ENCODE measurements around the gene KAT6B. TPM values are rescaled to one million over a fixed set of nuclear protein-coding genes. Genes with fewer than 3 reads are reported as not detected.

Gene KAT6B
- polyA plus RNA-seq, 3 donors: 41.7 to 49.7 (median 47.0) TPM

DNA sequence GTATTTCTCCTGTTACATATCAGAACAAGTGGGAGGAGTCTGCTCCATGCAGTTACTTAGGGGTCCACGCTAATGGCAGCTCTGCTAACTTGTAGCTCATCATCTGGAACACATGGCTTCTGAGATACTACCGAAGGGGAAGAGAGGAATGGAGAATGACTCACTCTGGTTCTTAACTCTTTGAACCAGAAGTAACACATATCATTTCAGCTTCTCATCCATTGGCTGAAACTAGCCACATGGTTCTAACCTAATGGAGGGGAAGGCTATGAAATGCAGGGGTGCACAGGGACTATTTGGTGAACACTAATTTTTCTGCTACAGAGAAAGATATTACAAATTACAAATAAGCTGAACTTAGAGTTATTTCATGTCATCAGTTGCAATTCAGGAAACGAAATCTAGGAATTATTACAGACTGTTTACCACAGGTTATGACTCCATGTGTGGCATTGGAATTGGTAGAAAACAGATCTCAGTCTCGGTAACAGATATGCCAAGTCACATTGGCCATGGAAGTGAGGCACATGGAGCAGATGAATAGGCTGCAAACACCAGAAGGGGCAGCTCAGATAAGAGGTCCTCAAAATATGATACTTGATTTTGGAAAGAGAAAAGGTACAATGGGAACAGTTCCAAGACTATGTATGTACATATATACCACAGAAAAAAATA is 9.4 kb upstream of the KAT6B start:
- no peak for DNase-seq

DNA sequence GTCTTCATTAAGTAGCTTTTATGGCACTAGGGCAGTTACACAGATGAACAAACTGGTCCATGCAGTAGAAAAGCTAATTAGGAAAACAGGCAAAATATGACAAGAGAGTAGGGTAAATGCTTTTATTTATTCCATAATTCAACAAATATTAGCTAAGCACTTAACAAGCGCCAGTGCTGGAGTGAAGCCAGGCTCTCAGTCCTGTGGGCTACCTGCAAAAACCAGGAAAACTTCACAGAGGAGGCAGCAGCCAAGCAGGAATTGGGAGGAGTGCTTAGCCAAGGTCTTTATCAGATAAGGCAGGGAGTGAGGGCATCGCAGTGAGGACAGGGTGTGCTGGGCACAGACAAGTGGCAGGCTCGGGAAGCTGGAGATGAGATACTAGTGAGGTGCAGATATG is 4.9 kb upstream of the KAT6B start:
- no peak for DNase-seq

DNA sequence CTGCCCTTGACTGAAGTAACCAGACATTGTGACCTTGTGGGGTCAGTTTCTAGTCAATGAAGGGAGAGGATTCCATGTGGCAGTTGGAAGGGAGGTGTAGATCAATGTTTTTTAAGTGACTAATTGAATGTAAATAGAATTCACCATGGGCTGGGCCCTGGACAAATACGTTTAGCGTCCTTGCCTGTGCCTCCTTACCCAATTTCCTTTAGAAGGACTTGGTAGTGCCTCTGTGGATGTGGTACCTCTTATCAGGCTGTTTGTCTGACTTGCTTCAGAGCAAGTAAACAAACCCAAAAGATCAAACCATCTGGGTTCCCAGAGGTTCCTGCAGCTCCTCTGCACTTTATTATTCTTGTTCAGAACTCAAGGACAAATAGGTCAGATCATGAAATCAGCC is 4.3 kb upstream of the KAT6B start:
- no peak for DNase-seq

DNA sequence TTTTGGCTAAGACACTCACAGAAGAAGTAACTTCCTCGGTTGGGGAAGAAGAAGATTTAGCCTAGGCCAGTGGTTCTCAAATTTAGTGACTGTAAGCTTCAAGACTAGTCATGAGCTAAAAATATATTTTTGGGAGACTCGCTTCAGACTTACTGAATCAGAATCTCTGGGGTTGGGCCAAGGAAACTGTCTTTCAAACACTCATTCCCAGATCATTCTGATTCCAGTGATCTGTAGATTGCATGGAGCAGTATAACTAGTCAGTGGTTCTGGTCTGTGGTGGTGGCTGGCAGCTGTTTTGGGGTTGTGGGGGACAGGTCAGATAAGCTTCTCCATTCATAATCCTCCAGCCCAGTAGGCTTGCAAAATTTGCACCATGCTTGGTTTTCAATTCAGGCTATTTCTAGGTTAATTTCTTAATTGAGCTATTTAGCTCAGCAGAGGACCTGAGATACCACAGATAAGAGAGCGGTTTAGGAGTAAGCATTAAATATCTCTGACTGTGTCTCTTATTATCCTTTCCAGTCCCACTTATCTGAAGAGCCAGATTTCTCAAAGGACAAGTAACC is 3.8 kb upstream of the KAT6B start:
- DNase-seq: no peak

DNA sequence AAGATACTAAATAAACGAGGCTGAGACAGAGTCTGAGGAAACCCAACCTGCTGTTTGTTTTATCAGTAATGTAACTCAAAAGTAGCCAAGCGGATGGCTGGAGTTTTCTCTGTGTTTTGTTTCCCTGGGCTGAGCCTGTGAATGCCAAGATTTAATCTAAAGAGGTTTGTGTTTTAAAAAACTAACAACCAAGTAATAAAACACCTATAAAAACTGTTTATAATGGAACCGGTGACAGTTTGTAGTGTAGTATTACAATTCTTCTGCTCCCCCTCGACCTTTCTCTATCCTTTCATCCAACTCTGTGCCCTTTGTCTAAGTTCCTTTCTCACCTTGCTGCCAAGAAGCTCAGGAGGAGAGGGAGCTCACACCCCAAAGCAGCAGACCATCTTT is 2.6 kb upstream of the KAT6B start:
- DNase-seq: peak; percentile 62

DNA sequence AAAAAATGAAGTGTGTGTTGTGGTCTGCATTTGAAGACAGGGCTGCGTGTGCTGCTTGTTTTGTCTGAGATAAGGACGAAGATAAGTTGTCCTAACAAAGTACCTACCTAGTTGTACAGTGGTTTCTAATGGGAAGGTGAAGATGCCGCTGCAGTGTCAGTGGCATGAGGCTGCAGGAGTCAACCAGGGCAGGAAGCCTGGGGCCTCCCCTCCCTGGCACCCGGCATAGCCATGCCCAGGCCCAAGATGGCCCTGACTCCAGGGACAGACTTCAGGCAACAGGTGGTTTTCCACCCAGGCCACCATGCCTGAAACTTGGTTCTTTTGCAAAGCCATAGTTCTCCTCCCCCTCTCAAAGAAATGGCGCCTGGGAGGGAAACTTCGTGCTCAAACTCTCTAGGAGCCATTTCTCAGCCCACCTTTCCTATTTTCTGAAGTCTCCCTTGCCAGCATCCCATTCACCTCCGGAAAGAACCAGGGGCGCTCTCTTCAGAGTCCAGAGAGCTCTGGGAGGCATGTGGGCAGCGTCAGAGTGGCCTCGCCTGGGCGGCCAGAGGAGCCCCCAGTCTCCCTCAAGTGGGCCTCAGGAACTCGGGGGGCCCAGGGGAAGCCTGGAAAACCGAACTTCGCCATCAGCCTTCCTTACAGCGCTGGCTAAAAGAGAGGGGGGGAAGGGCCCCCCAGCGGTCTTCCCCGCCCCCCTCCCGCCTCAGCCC is 2.1 kb upstream of the KAT6B start:
- no peak for DNase-seq

DNA sequence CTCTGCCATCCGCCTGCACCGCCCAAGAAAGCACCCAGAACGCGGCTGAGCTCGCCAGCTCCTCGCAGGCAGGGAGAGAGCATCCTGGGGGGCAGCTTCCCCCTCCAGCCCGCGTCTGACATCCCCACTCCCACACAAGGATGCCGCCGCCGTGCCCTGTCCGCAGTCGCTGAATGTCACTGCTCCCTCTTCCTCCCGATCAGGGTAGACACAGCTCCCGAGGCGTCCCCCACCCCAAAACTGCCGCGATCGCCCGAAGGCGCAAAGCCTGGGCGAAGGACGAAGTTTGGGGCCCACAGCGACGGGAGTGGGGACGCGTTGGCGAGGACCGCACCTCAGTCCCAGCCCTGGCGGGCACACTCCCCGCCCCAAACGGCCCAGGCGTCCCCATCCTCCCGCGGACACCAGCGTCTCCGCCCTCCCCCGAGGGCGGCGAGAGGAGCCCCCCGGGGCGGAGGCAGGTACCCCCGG is 1.5 kb upstream of the KAT6B start:
- peak; percentile 34 for DNase-seq

DNA sequence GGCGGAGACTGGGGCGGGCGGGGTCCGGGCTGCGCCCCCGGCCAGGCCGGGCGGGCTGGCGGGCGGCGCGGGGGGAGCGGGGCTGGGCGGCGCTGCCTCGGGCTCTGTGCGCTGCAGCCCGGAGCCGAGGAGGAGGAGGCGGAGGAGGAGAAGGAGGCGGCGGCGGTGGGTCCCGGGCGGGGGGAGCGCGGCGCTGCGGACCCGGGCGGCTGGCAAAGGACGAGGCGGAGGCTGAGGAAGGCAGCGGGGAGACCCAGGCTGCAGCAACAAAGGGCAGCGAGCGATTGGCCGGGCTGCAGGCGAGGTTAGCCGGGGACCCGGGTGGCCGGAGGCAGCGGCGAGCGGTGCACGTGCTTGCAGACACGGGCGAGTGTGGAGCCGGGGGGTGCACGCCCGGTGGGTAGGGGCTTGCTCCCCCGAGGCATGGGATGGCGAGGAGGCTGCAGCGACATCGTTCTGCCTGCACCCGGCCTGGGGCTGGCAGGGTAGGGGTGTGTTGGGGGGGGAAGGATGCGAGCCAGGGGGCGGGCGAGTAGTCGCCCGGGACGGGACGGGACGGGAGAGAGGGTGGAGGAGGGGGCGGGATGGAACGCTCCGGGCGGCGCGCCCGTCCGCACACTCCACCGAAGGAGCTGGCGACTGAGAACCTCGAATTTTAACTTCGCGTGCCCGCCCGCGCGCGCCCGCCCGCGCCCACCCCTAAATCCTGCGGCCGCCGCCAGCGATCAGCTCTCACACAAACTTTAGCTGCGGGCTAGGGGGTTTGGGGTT is 844 bp upstream of the KAT6B start:
- peak; percentile 64 for DNase-seq

DNA sequence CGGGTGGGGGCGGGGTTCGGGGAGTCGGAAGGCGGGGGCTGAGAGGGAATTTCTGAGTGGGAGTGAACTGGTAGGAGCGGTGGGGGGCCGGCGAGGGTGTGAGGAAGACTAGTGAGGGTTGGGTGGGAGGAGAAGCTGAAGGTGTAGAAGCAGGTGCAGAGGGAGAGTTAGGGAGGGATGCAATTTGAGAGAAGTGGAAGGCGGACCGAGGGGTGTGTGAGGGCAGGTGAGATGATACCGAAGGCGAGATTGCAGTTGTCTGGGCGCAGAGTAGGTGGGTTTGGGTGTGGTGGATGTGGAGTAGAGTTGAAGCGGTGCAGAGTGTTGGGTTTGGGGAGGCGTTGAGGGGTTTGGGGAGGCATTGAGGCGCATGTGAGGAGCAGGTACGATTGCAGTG is 643 bp downstream of the KAT6B start:
- no peak for DNase-seq

DNA sequence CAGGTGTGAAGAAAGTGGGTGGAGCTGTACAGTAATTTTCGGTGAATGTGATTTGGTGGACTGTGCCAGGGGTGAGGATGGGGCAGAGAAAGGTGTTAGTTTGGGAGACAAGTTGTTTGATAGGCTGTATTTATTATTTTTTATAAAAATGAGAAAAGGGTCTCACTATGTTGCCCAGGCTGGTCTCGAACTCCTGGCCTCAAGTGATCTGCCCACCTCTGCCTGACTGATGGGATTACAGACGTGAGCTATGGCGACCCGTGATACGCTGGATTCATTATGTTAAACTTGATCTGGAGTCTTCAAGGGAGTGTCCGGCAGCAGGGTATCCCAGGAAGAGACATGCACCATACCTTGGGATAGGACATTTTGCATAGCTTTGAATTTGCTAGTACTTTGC is 1.3 kb downstream of the KAT6B start:
- no peak for DNase-seq

DNA sequence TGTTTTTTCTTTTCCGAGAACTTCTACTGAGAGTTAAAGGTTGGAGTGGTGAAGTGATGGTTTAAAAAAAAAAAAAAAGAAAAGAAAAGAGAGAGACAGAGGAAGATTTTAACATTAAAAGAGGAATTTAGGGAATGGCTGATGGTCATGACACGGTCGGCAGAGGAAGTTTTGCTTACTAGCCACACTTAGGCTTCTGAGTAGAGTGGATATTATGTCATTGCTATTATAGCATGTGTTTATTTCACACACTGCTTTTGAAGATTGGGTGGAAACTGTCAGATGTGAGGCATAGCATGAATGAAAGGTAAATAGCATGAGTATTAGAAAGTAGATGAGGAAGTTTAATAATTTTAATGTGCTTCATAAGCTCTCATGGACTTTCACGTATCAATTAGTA is 2.5 kb downstream of the KAT6B start:
- no peak for DNase-seq

DNA sequence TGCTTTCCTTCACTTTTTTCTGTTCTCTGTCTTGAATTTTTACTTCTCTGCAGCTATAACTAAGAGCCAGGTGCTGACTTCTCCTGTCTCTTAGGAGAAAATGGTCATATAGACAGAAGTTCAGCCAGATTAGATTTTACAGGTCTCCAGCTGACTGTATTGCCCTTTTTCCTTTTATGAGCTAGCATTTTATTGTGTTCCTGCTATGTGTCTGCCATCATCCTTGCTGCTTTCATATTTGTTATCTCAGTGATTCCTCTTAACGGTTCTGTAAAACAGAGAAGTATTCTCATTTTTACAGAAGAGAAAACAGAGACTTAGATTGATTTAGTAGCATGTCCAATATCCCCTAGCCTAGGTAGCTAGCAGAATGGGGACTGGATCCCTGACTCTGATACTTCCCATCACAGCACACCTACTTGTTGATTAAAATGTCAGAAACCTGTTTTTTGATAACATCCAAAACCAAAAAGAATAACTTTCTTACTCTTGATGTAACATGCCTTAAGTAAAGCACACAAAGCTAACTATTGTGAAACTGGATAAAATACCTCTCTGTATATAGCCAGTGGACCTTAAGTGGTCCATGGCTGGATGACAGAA is 5.2 kb downstream of the KAT6B start:
- no peak for DNase-seq

DNA sequence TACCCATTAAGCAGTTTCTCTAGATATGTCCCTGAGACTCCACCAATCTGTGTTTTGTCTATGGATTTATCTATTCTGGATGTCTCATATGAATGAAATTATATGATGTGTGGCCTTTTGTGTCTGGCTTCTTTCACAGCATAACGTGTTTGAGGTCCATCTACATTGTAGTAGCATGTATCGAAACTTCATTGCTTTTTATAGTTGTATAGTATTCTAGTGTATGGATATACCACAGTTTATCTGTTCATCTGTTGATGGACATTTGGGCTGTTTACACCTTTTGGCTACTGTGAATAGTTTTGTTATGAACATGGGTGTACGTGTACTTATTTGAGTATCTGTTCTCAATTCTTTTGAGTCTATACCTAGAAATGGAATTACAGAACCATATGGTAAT is 9.6 kb downstream of the KAT6B start:
- DNase-seq: no peak

DNA sequence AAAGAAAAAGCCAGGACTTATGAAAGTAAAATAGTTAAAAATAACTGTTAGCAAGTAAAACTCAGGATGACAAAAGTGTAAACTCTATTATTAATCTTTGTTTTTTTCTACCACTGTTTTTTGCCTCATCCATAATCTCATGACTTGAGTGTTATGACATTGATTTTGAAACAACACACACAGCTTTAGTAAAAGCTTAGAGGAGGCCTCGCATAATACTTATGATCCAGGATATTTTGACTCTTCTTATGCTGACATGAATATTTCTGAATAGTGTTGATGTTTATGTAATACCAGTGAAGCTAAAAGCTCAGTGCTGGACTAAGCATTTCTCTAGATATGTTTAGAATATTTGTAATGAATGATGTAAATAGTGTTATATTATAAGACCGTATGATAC is 10.5 kb downstream of the KAT6B start:
- no peak for DNase-seq

DNA sequence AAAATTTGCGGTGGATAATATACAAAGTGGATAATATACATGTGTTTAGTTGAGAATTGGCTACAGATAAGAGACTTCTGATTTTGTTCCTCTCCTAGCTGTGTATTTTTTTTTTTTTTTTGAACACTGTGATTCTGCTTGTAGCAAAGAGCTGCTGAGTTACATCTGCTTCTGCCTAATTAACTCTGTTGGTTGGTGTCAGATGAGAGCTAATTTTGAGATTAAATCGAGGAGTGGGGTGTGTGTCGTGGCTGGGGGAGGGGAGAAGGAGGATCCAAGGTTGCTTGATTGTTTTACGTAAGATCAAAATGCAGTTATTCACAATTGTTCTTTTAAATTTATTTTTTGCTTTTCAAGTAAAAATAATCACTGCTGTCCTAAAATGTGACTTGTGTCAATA is 11.3 kb downstream of the KAT6B start:
- no peak for DNase-seq

DNA sequence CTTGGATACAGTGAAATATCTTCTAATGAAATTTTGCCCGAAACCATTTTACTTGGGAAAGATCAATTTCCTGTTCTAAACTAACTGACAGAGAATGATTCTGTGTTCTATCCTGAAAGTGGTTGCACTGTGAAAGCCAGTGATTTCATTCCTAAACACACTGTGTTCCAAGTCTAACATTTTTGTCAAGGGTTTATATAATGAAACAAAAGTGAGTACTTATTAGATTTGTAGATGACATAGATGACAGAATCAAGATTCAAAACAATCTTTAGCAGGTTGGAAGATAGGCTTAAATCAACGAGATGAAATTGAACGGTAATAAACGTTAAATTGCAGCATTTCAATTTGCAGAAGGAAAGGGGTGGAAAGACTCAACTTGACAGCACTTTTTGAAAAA is 13.3 kb downstream of the KAT6B start:
- no peak for DNase-seq

DNA sequence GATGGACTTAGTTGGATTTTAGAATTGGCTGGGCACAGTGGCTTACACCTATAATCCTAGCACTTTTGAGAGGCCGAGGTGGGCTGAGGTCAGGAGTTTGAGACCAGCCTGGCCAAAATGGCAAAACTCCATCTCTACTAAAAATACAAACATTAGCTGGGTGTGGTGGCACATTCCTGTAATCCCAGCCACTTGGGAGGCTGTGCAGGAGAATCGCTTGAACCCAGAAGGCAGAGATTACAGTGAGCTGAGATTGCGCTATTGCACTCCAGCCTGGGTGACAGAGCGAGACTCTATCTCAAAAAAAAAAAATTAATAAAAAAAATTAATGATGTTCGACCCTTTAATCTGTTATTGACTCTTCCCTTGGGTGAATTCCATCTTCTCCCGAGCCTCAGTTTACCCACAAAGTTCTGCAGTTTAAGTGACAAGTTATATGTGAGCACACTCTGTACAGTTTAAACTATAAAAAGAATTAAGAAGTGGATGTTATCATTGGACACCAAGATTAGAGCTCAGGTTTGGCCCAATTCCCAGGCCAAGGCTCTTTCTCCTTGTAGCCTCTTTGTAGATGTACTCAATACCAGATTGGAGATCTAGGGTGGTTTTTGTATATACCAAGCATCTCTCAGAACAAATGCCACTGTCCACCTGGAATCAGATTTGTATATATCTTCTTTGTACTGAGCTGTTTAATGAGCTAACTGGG is 15.0 kb downstream of the KAT6B start:
- DNase-seq: no peak

DNA sequence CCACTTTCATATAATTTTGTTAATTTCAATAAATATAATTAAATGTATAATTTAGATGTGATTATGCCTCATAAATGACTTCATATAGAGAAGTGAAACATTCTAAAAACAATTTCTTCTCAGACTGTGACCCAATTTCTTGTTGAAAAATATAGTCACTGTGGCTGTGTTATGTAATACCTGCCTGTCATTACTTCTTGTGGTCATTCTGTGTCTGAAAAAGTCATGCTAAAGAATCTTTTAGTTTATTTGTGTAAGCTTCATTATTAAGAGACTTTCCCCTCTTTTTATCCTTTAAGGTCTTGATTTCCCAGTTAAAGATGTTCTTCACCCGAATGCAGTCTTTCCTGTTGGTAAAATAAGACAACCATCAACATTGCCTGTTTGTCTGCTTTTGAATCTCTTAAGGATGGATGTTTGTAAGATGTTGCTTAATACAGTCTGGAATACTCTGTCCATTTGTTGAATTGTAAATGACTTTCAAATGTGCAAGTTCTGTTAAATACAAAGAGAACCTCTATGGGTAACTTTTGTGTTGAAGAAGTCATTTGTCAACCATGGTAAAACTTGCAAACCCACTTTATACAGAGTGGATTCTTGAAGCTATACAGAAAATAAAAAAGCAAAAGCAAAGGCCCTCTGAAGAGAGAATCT is 16.0 kb downstream of the KAT6B start:
- DNase-seq: no peak

DNA sequence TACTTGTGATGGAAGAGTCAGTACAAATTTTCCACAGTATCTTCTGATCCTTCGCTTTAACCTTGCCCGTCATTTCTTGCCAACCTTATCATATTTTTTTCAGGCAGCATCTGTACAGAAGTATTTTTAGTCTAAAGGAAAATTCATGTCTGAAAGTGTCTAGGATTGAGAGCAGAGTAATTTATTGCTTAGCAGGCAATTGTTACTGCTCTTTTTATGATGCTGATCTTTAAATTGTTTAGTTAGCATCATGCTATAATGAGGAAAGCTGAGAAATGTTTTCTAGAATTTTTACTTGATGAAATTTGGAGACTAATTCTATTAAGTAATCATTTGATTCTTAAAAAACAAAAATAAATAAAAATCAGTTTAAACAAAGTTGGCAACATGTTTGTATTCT is 20.6 kb downstream of the KAT6B start:
- DNase-seq: no peak

DNA sequence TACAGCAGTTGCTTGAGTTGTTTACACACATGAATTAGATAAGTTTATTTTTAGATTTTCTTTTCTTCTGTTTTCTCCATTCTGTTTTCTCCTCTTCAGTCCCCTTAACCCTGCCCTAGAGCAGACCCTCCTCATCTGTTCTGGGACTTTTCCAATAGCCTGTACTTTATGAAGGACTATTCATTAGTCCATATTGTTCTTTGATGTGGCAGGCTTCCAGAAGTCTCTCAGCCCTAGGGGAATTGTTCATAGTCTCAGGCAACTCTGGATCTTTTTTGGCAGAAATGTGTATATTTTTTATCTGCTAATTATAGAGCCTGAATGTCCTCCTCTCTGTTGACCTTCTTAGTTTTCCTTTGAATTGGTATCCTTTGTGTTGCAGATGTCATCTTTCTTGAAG is 25.4 kb downstream of the KAT6B start:
- DNase-seq: no peak

DNA sequence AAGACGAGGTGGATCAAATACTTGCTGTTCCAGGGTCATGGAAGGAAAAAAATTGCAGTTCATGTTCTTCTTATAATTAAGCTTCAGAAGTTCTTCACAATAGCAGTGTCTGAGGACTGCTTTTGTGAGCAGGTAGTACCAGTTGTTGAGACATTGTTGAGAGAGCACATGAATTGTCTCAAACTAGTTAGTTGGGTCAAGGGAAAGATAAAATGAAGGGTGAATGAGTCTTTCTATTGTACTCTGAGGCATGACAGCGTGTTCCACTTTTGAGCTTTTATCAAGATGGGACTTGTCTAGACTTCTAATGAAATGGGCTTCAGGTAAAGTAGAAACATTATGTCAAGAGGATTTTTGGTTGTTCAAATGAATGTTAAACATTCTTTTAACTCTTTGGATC is 26.0 kb downstream of the KAT6B start:
- DNase-seq: no peak
